Tibial nerve (tissue), 4 donors: ENCODE measurements around the gene SLC39A11. TPM values are rescaled to one million over a fixed set of nuclear protein-coding genes. Genes with fewer than 3 reads are reported as not detected.
A peak's percentile ranks its signal among the peaks of the same experiment; 100 is the strongest.

Source experiments
- DNase-seq, 2 donors: peaks; one replicate each; pipeline ENCODE4 v3.0.0-alpha.2; 2019; ENCODE audit warnings: low spot score in 2 of 2
- H3K27ac ChIP-seq, 4 donors: fragments of 200-600 bp; sonication (generic) in 3 of 4; one replicate each; pipeline ENCODE4 v1.5.1; 2017 to 2019; ENCODE audit warnings: mild to moderate bottlenecking in 1 of 4
- H3K27me3 ChIP-seq, 2 donors: fragments of 200-600 bp; sonication (generic) in 1 of 2; one replicate each; pipeline versions ENCODE4 v1.5.1 to v1.6.0; 2017 to 2019
- H3K36me3 ChIP-seq, 3 donors: fragments of 200-600 bp; sonication (generic); one replicate each; pipeline ENCODE4 v1.5.1; 2018 to 2019
- H3K4me1 ChIP-seq, 4 donors: fragments of 200-600 bp; sonication (generic) in 3 of 4; one replicate each; pipeline ENCODE4 v1.5.1; 2017 to 2019
- H3K4me3 ChIP-seq, 4 donors: fragments of 200-600 bp; sonication (generic) in 3 of 4; one replicate each; pipeline ENCODE4 v1.5.1; 2017 to 2019; ENCODE audit warnings: mild to moderate bottlenecking in 1 of 4, moderate library complexity in 1 of 4
- H3K9me3 ChIP-seq, 4 donors: fragments of 200-600 bp; sonication (generic) in 3 of 4; one replicate each; pipeline ENCODE4 v1.5.1; 2017 to 2019
- CTCF ChIP-seq, 5 experiments: fragments of 200-600 bp in 3 of 5; fragments of 450-650 bp in 2 of 5; sonication (generic) in 3 of 5; IDR thresholded peaks; one replicate each; pipeline ENCODE4 v1.5.1; 2016 to 2019; ENCODE audit warnings: antibody characterized with exemption in 5 of 5, mild to moderate bottlenecking in 3 of 5, moderate library complexity in 2 of 5
- EP300 ChIP-seq, 2 donors: sonication (generic); formaldehyde crosslinking; IDR thresholded peaks; one replicate each; pipeline ENCODE4 v1.6.1; 2017; ENCODE audit warnings: antibody characterized with exemption in 2 of 2, mild to moderate bottlenecking in 1 of 2
- POLR2A ChIP-seq, 2 donors: fragments of 450-650 bp; IDR thresholded peaks; one replicate each; pipeline ENCODE4 v1.6.1; 2017; ENCODE audit warnings: antibody characterized with exemption in 2 of 2, mild to moderate bottlenecking in 2 of 2, moderate library complexity in 2 of 2
- WGBS, 2 donors: methylation state at CpG; one replicate each; pipeline ENCODE4 v1.1.5; 2018; 5-methylcytosine and 5-hydroxymethylcytosine counted together
- total RNA-seq, 4 donors: library from RNA; depleted of rRNA; stranded (reverse); fragments of >200 nt; gene quantifications; one replicate each; pipeline ENCODE4 v1.1.0, GENCODE V29; 2016

The SLC39A11 gene
- total RNA-seq, 4 donors from 2014 or later: 19.9 to 48.4 (median 37.5) TPM

DNA sequence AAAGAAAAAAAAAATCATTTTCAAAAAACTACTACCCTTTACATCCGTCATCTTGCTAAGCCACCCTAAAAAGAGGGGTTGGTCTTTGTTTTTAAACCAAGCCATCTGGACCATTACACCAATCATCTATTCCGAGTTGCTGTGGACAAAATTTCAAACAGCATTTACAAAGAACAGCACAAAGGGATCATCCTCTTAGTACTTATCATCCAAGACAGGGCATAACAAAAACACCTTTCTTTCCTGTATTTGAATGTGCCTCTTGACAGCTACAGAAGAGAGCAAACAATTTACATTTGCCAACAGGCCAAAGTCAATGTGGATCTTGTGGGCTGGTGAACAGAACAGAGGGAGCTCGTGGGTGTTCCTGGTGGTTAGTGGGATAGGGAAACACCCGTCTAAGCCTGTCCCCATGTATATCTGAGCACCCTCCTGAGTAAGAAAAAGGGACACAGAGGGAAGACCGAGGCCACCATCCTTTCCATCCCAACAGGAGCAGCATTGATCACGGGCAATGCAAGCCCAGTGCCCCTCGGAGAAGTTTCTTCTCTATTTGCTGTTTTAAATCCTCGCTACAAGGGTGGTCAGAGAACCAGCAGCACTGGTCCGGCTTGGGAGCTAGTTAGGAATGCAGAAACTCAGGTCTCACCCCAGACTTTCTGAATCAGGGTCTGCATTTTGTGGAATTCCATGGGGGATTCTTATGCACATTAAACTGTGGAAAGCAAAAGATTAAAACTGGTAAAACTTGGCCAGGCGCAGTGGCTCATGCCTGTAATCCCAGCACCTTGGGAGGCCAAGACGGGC lies 1.9 kb downstream of the SLC39A11 start:
- TF ChIP-seq POLR2A (IDR thresholded peaks at IDR 0.05) (no peak), CTCF (IDR thresholded peaks at IDR 0.05) (no peak), EP300 (IDR thresholded peaks at IDR 0.05) (no peak)
- H3K27me3 ChIP-seq: no peaks in the 10 kb centered on the region
- no peak overlapping the region for H3K4me3 ChIP-seq

GRCh38 chr17:73089322-73090317 lies 2.9 kb downstream of the SLC39A11 start:
- TF ChIP-seq CTCF (IDR thresholded peaks at IDR 0.05) (no peak), POLR2A (IDR thresholded peaks at IDR 0.05) (peak in 1 of 2 donors; percentile 11), EP300 (IDR thresholded peaks at IDR 0.05) (peak in 1 of 2 donors; percentile 42)
- Histone ChIP-seq H3K4me3 (no peak overlapping the region), H3K27ac (peak overlapping the region in 2 of 4 donors; percentile 77 to 86), H3K4me1 (peaks cover 0 to 42% (median 28%) of the 10 kb centered on the region in 4 donors), H3K9me3 (no peaks in the 10 kb centered on the region), H3K27me3 (no peaks in the 10 kb centered on the region), H3K36me3 (peaks cover 0 to 39% (median 0%) of the 10 kb centered on the region in 3 donors)
- WGBS, 2 donors: 66 to 76% methylated on average over 8 to 12 of the region's 12 CpGs
- DNase-seq: no peak

More for the DNA sequence above, 1.9 kb downstream of the SLC39A11 start:
- H3K9me3 ChIP-seq: no peaks in the 10 kb centered on the region
- 81 to 83% methylated on average over 11 of the region's 11 CpGs for WGBS, 2 donors
- peak overlapping the region in 2 of 4 donors; percentile 83 to 86 for H3K27ac ChIP-seq
- H3K4me1 ChIP-seq: peaks cover 0 to 42% (median 28%) of the 10 kb centered on the region in 4 donors
- DNase-seq: no peak
- H3K36me3 ChIP-seq: peaks cover 0 to 29% (median 0%) of the 10 kb centered on the region in 3 donors

- 84 to 89% methylated on average over 10 of the region's 10 CpGs for WGBS, 2 donors
- Histone ChIP-seq H3K27me3 (no peaks in the 10 kb centered on the region), H3K4me1 (peaks cover 0 to 42% (median 28%) of the 10 kb centered on the region in 4 donors), H3K27ac (no peak overlapping the region), H3K4me3 (no peak overlapping the region), H3K9me3 (peaks cover 0 to 2% (median 0%) of the 10 kb centered on the region in 4 donors), H3K36me3 (peaks cover 0 to 50% (median 6%) of the 10 kb centered on the region in 3 donors)
- TF ChIP-seq EP300 (IDR thresholded peaks at IDR 0.05) (no peak), CTCF (IDR thresholded peaks at IDR 0.05) (no peak), POLR2A (IDR thresholded peaks at IDR 0.05) (no peak)
- no peak for DNase-seq
These were observed 3.9 kb downstream of the SLC39A11 start for GRCh38 chr17:73088561-73088960.

GRCh38 chr17:73083432-73083831 lies 9.1 kb downstream of the SLC39A11 start:
- TF ChIP-seq POLR2A (IDR thresholded peaks at IDR 0.05): no peak
- no peak for TF ChIP-seq EP300 (IDR thresholded peaks at IDR 0.05)
- no peak for TF ChIP-seq CTCF (IDR thresholded peaks at IDR 0.05)
- Histone ChIP-seq H3K27ac (no peak overlapping the region), H3K27me3 (no peaks in the 10 kb centered on the region), H3K4me3 (no peak overlapping the region), H3K9me3 (peaks cover 0 to 7% (median 0%) of the 10 kb centered on the region in 4 donors), H3K4me1 (no peaks in the 10 kb centered on the region), H3K36me3 (peaks cover 0 to 67% (median 7%) of the 10 kb centered on the region in 3 donors)
- WGBS, 2 donors: 64 to 97% methylated on average over 3 of the region's 3 CpGs
- no peak for DNase-seq
